IPS-18c (cell line): ENCODE results near the gene AQP1.

Experiments used
- H3K4me3 ChIP-seq: 2 replicates; pipeline ENCODE4 v1.7.0; 2013; ENCODE audit warnings: low read depth, mild to moderate bottlenecking, low read length, moderate library complexity; ENCODE audit not compliant: insufficient read depth
- H3K9me3 ChIP-seq: one replicate; pipeline ENCODE4 v1.6.1; 2013; ENCODE audit warnings: mild to moderate bottlenecking, low read length, moderate library complexity; ENCODE audit not compliant: control insufficient read depth, insufficient read depth

The AQP1 gene

DNA sequence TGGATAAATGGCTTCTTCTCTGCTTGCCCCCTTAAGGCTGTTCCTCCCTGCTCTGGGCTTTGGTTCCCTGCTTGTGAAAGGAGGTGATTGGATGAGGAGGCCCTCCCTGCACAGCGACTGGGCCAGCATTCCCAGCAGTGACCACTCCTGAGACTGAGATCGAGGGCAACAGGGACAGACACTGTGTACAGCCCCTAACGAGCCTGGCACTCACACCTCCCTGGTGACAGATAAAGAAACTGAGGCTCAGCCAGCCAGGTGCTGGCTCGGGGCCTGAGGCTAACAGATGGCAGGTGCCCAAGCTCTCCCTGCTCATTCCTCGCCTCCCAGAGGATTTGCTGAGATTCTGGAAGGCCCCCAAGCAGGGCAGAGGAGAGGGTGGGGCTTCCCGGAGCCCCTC lies 12.0 kb upstream of the AQP1 start:
- Histone ChIP-seq H3K9me3 (no peaks in the 10 kb centered on the region), H3K4me3 (no peak overlapping the region)

DNA sequence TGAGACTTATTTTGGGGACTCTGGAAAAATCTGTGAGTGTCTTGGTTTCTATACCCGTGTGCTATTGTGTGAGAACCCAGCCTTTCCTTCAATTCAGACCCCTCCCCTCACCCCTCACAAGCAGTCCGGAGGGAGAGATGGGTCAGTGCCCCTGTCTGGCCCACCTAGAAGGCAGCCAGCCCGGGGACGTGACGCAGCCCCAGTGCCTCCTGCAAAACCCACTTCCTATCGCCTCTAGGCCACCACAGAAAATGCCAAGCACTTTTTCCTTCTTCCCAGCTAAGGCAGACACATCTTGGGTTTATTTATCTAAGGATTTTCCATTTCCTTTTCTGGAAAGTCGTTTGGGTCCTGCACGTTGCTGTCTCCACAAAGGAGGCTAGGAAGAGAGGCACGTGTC lies 11.6 kb upstream of the AQP1 start:
- Histone ChIP-seq H3K4me3 (no peak overlapping the region), H3K9me3 (no peaks in the 10 kb centered on the region)

DNA sequence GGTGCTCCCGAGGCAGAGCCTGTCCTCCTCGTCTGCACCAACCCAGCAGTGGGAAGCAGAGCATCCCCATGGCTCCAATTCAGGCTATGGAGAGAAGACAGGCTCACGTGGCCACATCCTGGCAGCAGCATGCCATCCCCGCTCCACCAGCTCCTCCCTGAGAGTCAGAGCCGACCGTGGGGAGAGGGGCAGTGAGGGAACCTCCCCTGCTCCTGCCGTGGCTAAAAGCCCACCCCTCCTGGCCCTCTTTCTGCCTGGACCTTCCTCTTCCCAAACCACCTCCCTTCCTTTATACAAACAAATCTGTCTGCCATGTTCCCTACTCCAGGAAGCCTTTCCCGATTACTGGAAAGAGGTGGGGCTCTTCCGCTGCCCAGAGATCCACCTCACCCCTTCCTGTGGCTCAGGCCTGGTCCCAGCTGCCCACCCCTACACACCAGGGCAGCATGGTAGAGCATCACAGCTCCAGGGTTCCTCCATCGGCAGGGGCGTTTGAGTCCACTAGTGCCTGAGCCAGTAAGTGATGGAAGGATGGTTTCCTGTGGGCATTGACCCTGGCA lies 10.8 kb upstream of the AQP1 start:
- no peak overlapping the region for H3K4me3 ChIP-seq
- H3K9me3 ChIP-seq, result no peaks in the 10 kb centered on the region

DNA sequence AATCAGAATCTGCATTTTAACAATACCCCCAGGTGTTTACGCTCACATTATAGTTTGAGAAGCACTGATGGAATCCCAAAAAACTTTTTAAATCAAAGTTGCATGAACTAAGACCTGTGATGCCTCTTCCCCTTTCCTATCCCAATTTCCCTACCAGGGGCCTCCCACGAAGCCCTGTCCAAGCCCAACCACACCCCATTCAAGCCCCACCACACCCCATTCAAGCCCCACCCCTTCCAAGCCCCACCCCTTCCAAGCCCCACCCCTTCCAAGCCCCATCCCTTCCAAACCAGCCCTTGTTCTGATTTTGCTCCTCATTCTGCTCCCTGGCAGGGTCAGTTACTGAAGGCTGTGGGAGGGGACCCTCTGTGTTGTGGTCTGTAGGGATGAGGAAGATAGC lies 9.8 kb upstream of the AQP1 start:
- H3K9me3 ChIP-seq, result no peaks in the 10 kb centered on the region

DNA sequence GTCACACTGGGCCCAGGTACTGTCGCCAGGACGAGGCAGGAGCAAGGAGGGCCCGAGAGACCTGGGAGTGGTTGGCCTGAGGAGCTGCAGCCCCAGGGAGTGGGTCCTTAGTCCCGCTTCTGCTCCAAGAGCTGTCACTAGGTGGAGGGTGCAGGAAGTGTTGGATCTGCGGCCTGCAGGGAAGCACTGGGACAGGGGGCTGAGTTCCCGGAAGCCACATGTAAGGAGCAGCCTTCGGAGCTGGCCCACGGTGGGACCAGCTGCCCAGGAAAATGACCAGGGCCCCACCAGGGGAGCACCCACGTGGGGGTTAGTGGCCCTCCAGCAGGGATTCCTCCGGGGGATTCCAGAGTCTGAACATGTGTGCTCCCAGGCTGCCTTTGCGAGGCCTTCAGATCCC lies 9.2 kb upstream of the AQP1 start:
- no peak overlapping the region for H3K4me3 ChIP-seq
- H3K9me3 ChIP-seq, result no peaks in the 10 kb centered on the region

More for the DNA sequence above, 9.8 kb upstream of the AQP1 start:
- H3K4me3 ChIP-seq, result no peak overlapping the region

DNA sequence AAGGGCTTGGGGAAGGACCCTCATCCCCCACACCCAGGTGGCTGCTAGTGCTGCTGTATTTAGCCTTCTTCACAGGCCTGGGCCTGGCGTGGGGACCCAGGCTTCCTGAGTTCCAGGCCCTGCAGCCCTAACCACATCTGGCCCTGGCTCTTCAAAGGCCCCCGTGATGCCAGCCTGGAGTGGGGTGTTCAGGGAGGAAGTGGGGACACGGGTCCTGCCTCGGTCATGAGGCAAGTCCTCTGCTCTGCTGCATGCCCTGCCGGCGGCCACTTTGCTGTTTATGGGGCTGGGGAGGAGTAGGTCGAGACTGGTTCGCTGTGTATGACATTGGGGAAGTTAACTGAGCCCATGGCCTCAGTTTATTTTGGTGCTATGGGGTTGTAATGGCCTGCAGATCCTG lies 8.5 kb upstream of the AQP1 start:
- Histone ChIP-seq H3K9me3 (no peaks in the 10 kb centered on the region), H3K4me3 (no peak overlapping the region)

DNA sequence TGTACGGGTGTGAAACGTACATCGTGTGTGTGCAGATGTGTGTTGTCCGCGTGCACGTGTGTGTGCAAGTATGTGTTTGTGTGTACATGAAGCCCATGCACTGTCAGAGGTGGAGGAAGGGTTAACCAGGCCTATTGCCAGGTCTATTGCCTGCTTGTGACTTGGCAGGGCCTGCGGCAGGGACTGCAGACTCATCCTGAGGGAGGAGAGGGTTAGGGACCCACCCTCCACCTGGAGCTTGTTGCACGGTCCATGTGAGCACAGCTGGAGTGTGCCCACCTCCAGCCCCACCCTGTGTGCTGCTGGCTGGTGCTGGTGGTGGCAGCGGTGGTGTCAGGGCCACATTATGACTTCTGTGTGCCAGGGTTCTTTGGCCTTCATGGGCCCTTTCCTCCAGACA lies 7.1 kb upstream of the AQP1 start:
- Histone ChIP-seq H3K9me3 (no peaks in the 10 kb centered on the region), H3K4me3 (no peak overlapping the region)

DNA sequence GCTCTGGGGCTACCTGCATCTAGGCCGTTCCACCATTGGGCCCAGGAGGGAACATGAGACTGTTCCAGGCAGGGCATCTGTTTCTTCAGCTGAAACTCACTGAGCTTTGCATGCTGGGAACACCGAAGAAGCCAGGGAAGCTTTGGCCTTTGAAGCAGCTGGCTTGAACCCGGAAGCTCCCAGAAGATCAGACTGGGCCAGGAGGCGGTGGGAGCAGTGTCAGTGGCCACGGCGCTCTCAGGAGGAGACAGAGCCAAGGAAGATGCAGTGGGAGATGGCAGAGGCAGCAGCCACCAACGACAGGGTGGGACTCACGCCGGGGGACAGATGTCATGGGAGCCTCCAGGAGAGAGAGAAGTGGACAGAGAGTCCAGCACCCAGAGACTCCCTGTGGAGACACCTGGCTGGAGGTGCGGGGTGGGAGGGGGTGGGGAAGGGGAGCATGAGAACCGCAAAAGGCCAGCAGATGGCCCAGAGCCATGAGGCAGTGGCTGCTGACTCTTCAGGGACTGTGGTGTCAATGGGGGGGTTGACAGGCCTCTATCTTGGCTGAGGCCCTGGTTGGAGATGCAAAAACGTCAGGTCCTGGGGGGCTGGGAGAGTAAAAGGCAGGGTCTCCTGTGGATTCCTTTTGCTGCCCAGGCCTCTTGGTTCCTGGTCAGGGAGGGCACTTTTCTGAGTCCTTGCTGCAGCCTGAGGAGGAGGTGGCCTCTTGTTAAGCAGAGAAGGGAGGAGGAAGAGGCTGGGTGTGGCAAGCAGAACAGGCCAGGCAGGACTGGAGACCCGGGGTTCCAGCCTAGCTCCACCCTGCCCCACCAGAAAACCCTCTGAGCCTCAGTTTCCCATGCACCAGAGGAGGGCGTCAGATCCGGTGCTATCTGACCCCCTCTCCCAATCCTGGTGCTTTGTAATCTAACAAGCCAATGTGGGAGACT lies 6.3 kb upstream of the AQP1 start:
- no peak overlapping the region for H3K4me3 ChIP-seq
- no peaks in the 10 kb centered on the region for H3K9me3 ChIP-seq

DNA sequence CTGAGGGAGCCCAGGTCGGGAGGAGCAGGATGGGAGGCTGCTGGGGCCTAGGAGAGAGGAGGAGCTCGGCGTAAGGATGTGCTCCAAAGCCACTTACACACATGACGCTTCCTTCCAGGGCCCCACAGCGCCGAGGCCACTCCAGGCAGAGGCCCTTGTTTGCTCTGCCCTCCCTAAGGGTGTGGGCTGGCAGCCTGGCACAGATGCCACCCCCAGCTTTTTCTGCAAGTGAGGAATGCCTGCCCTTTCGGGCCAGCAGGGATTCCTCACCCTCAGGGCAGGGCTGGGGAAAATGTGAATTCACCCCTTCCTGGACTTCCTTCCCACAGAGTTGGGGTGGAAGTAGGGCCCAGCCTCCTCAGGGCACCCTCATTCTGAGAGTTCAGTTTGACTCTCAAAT lies 5.6 kb upstream of the AQP1 start:
- no peak overlapping the region for H3K4me3 ChIP-seq

DNA sequence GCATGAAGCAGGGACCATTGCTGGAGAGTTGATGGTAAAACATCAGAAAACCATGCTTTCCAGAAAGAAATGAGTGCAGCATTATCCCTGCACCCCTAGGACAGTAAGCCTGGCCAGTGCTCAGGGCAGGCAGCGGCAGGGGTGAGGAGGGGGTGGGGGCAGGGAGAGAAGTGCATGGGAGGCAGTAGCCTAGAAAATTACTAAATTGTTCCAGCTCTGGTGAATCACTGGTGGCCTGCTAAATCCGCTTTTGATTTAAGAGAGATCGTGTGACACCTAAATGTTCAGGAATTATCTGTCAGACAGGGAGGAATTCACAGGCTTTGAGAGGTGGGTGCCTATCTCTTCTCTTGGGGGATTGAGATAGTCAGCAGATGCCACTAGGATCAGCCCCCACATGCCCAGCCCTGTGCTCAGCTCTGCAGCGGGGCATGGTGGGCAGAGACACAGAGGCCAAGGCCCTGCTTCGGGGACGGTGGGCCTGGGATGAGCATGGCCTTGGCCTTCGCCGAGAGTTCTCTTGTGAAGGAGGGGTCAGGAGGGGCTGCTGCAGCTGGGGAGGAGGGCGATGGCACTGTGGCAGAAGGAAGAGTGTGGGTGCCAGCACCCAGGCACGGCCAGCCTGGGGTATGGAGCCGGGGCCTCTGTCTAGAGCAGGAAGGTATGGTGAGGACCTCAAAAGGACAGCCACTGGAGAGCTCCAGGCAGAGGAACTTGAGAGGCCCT lies 5.0 kb upstream of the AQP1 start:
- no peak overlapping the region for H3K4me3 ChIP-seq

More for the DNA sequence above, 5.6 kb upstream of the AQP1 start:
- no peaks in the 10 kb centered on the region for H3K9me3 ChIP-seq

DNA sequence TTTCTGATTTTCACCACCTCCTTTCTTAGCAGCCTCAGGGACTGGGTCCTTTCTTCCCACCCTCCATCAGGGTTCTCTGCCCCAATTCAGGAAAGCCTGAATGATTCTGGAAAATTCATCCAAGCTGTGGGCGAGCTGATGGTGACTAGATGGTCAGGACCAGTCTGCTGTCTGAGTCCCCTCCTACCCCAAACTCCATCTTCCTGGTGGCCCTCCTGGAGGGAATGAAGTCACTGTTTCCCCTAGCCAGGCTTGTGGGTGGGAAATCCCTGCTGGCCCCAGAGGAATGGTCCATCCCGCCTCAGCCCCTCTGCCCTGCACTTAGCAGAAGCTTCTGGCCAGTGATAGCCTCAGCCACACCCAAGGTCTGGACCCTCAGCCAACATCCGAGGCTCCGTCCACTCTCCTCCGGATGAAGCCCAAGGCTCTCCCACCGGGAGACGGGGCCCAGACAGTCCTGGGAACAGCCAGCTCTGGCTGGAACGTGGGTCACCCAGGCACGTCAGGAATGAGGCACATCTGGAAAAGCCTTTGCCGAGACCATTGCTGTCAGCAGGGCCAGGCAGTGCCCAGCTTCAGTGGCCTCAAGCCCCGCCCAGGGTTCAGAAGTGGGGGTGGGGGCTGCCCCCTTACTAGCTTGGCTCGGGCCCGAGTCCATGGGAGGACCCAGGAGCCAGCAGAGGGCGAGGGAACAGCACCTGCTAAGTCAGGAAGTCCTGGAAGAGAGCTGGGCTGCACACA lies 4.0 kb upstream of the AQP1 start:
- H3K4me3 ChIP-seq, result no peak overlapping the region
- H3K9me3 ChIP-seq, result no peaks in the 10 kb centered on the region

More for the DNA sequence above, 5.0 kb upstream of the AQP1 start:
- H3K9me3 ChIP-seq, result no peaks in the 10 kb centered on the region

DNA sequence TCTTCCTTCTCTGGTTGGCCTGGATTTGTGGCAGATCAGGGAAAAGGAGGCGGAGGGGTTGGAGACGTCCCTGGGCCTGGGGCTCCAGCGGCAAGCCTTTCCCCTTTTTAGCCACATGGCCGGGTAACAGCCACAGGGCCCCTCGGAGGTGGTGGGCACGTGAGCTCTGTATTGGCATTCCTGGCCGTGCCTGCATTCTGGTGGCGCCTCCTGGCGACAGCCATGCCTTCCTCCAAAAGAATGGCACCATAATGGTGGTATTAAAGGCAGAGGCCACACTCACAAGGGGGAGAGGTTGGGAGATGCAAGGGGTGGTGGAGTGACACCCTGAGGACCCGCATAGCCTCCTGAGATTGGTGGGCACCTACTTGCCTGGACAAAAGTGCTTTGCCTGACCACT lies 3.0 kb upstream of the AQP1 start:
- no peak overlapping the region for H3K4me3 ChIP-seq
- H3K9me3 ChIP-seq, result no peaks in the 10 kb centered on the region

DNA sequence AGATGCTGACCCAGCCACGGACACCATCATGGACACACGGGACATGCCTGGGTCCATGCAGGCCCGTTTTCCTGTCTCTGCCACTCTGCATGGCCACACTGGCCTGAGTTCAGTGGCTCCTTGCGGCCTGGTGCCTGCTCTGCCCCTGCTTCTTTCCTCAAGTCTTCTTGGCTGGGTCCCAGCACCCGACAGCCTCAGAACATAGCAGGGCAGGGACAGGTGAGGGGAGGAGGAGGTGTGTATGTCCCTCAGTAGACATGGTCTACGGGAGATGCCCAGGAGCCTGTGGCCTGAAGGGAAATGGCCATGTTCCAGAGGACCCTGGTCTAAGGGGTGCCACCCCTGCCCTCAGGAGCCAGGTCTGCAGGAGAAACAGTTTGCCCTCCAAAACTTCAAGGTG lies 2.2 kb upstream of the AQP1 start:
- no peaks in the 10 kb centered on the region for H3K9me3 ChIP-seq
- no peak overlapping the region for H3K4me3 ChIP-seq

DNA sequence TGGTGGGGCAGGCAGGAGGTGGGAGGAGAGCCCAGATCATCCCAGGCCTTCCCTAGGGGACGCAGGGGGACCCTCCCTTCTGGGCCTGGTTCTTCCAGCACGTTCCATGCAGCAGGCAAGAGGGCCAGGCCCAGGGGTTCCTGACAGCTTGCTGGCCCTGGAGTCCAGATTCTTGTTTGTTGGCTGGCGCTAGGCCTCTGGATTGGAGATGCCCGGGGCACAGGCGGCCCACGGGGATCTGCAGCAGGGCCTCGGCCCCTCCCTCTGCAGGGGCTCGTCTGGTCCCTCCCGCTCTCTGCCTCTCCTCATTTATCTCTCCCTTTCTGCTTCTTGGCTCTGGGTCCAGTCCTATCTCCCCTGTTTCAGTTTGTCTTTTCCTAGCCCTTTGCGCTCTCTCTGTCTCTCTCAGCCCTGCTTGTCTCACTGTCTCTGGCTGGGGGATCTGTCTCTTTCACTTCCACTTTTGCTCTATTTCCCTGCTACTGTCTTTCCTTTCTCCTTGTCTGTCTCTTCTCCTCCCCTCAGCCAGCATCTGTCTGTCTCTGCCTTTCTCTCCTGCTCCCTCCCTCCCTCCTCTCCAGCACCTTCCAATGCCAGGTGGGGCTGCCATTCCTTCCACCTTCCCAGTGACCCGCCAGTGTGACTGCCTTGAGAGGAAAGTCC lies 1.1 kb upstream of the AQP1 start:
- Histone ChIP-seq H3K4me3 (no peak overlapping the region), H3K9me3 (no peaks in the 10 kb centered on the region)

DNA sequence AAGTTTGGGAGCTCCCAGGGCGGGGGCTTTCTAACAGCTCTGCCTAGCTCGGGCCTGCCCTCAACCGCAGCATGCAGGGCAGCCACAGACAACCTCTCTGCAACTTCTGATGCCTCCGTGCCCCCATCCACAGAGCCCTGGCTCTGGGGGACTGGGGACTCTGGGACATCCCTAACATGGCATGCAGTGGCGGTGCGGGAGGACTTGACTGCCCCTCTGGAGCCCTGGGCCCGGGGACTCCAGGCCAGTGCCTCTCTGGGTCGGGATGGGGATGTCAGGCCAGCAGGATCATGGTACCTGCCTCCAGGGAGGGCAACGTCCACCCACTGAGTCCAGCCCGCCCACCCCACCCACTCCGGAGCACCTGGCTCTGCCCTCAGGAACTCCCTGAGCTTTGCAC lies 520 bp upstream of the AQP1 start:
- Histone ChIP-seq H3K9me3 (no peaks in the 10 kb centered on the region), H3K4me3 (no peak overlapping the region)

DNA sequence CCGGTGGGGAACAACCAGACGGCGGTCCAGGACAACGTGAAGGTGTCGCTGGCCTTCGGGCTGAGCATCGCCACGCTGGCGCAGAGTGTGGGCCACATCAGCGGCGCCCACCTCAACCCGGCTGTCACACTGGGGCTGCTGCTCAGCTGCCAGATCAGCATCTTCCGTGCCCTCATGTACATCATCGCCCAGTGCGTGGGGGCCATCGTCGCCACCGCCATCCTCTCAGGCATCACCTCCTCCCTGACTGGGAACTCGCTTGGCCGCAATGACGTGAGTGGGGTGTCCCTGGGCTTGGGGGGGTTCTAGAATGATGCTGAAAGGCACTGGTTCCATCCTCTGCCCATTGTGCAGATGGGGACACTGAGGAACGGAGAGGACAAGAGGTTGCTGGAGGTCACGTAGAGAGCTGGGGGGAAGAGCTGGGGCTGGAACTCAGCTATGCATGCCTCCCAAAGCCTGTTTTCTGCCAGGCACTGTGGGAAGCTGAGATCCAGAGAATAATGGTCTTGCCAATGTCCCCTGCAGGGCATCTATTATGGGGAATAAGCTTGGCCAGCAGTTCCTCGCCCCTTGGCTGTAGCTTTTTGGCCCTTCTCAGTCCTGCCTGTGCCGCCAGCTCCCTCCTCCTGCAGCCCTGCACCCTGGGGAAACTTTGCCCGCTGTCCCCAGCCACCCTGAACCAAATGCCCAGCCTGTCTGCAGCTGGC lies 523 bp downstream of the AQP1 start:
- Histone ChIP-seq H3K4me3 (no peak overlapping the region), H3K9me3 (no peaks in the 10 kb centered on the region)

DNA sequence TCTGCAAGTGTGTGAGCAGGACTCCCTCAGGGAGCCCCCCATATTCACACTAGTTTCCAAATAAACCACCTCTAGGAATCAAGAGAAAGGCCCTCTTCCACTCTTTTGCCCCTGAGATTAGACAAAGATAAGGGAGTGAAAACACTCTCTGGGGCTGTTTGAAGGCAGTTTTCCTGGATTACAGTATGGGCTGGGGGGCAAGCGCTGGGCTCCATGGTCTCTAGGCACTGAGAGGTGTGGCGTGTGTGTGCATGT lies 1.0 kb downstream of the AQP1 start:
- H3K4me3 ChIP-seq, result no peak overlapping the region
- H3K9me3 ChIP-seq, result no peaks in the 10 kb centered on the region
